Activated naive CD8-positive, alpha-beta T cell treated with anti-CD3 and anti-CD28 coated beads, Interleukin-2, amount 10 ng/mL, durations not matched to agents 7 days and 5 days (primary cell): ENCODE results near the gene MKI67. TPM values are rescaled to one million over a fixed set of nuclear protein-coding genes. Genes with fewer than 3 reads are reported as not detected.

Experiments
- ATAC-seq: fragments of 150-1000 bp; cut with Tn5 transposase; one replicate; pipeline ENCODE4 v1.10.0; 2021; ENCODE audit warnings: low read depth, moderate library complexity
- POLR2A ChIA-PET: fragments of 350-600 bp; sonication (Branson Sonifier 250); formaldehyde crosslinking; loops from one replicate; lab custom pipeline; 2021; ENCODE audit warnings: antibody characterized with exemption; lab: Charles Lee
- DNase-seq: peaks from one replicate; pipeline ENCODE4 v3.0.0; 2021
- H3K27ac Mint-ChIP-seq: one replicate; pipeline ENCODE4 v1.8.0; 2022; ENCODE audit warnings: mild to moderate bottlenecking, mixed read lengths
- H3K27me3 Mint-ChIP-seq: one replicate; pipeline ENCODE4 v1.8.0; 2022; ENCODE audit warnings: mild to moderate bottlenecking, moderate library complexity, mixed read lengths
- H3K36me3 Mint-ChIP-seq: one replicate; pipeline ENCODE4 v1.8.0; 2021; ENCODE audit warnings: mild to moderate bottlenecking, mixed read lengths
- H3K4me1 Mint-ChIP-seq: one replicate; pipeline ENCODE4 v1.8.0; 2021; ENCODE audit warnings: mixed read lengths
- H3K4me3 Mint-ChIP-seq: one replicate; pipeline ENCODE4 v1.8.0; 2022; ENCODE audit warnings: mild to moderate bottlenecking, moderate library complexity, mixed read lengths
- H3K9me3 Mint-ChIP-seq: one replicate; pipeline ENCODE4 v1.8.0; 2021; ENCODE audit warnings: mixed read lengths
- total RNA-seq, 2 experiments: library from RNA; stranded (reverse); gene quantifications; one replicate each; pipeline ENCODE4 v1.2.3, GENCODE V29; 2021

The MKI67 gene
- total RNA-seq, 2 experiments from 2014 or later: 256 to 280 TPM

GRCh38 chr10:128113026-128113425 is 13.2 kb downstream of the MKI67 start:
- Mint-ChIP-seq H3K4me1 (peaks cover 15% of the 10 kb centered on the region), H3K9me3 (no peaks in the 10 kb centered on the region), H3K36me3 (peaks cover 64% of the 10 kb centered on the region), H3K4me3 (no peak overlapping the region), H3K27ac (no peak overlapping the region), H3K27me3 (no peaks in the 10 kb centered on the region)
- POLR2A ChIA-PET: interaction anchor here (1.6 to 6.4 kb wide), 2 partner anchors 10 to 13 kb away, joined by 5 to 28 read pairs; partner anchors contain the start of gene MKI67
- DNase-seq (no peak), ATAC-seq (no peak)

- Mint-ChIP-seq H3K4me3 (no peak overlapping the region), H3K9me3 (no peaks in the 10 kb centered on the region), H3K4me1 (peaks cover 15% of the 10 kb centered on the region), H3K36me3 (peaks cover 56% of the 10 kb centered on the region), H3K27ac (no peak overlapping the region), H3K27me3 (no peaks in the 10 kb centered on the region)
- ATAC-seq (no peak), DNase-seq (no peak)
- POLR2A ChIA-PET: interaction anchor here (1.2 to 6.4 kb wide), 3 partner anchors 12 to 15 kb away, joined by 3 to 28 read pairs (median 7); partner anchors contain the start of gene MKI67
Measured at GRCh38 chr10:128111696-128112095, 14.5 kb downstream of the MKI67 start.

- POLR2A ChIA-PET: interaction anchor here (0.5 to 2.2 kb wide), 3 partner anchors 14 to 126 kb away, joined by 3 to 7 read pairs (median 3); partner anchors contain the start of gene MKI67
- DNase-seq (no peak), ATAC-seq (no peak)
- Mint-ChIP-seq H3K4me1 (peaks cover 11% of the 10 kb centered on the region), H3K27me3 (no peaks in the 10 kb centered on the region), H3K36me3 (peaks cover 43% of the 10 kb centered on the region), H3K27ac (no peak overlapping the region), H3K4me3 (no peak overlapping the region), H3K9me3 (no peaks in the 10 kb centered on the region)
Measured at GRCh38 chr10:128110339-128110738, 15.9 kb downstream of the MKI67 start.

GRCh38 chr10:128109707-128110106 is 16.5 kb downstream of the MKI67 start:
- Mint-ChIP-seq H3K4me3 (no peak overlapping the region), H3K4me1 (peaks cover 13% of the 10 kb centered on the region), H3K27ac (no peak overlapping the region), H3K27me3 (no peaks in the 10 kb centered on the region), H3K36me3 (peaks cover 41% of the 10 kb centered on the region), H3K9me3 (no peaks in the 10 kb centered on the region)
- POLR2A ChIA-PET: interaction anchor here (0.5 to 1.6 kb wide), 2 partner anchors 16 to 126 kb away, joined by 3 to 5 read pairs; partner anchors contain the start of gene MKI67
- no peak for DNase-seq
- no peak for ATAC-seq

GRCh38 chr10:128105383-128105782 is 20.8 kb downstream of the MKI67 start:
- no peaks in the 10 kb centered on the region for H3K9me3 Mint-ChIP-seq
- ATAC-seq (no peak), DNase-seq (no peak)
- peaks cover 28% of the 10 kb centered on the region for H3K36me3 Mint-ChIP-seq
- no peak overlapping the region for H3K27ac Mint-ChIP-seq
- H3K27me3 Mint-ChIP-seq: no peaks in the 10 kb centered on the region
- H3K4me3 Mint-ChIP-seq: no peak overlapping the region
- POLR2A ChIA-PET: interaction anchor here (1.2 to 3.3 kb wide), 2 partner anchors 11 to 20 kb away, joined by 4 to 11 read pairs; partner anchors contain the start of gene MKI67
- peaks cover 30% of the 10 kb centered on the region for H3K4me1 Mint-ChIP-seq

- DNase-seq (no peak), ATAC-seq (peak; percentile 56)
- Mint-ChIP-seq H3K36me3 (peaks cover 40% of the 10 kb centered on the region), H3K27ac (peak overlapping the region; percentile 73), H3K4me3 (no peak overlapping the region), H3K9me3 (no peaks in the 10 kb centered on the region), H3K27me3 (no peaks in the 10 kb centered on the region), H3K4me1 (peaks cover 39% of the 10 kb centered on the region)
- POLR2A ChIA-PET: interaction anchor here (0.5 to 1.8 kb wide), 8 partner anchors 11 to 56 kb away, joined by 3 to 6 read pairs (median 5); partner anchors contain the start of gene MKI67
Measured at GRCh38 chr10:128103229-128103714, 23.0 kb downstream of the MKI67 start.

GRCh38 chr10:128102480-128103228 is 23.6 kb downstream of the MKI67 start:
- no peaks in the 10 kb centered on the region for H3K27me3 Mint-ChIP-seq
- DNase-seq: no peak
- H3K27ac Mint-ChIP-seq: peak overlapping the region; percentile 73
- H3K36me3 Mint-ChIP-seq: peaks cover 47% of the 10 kb centered on the region
- POLR2A ChIA-PET: interaction anchor here (0.7 to 1.8 kb wide), 7 partner anchors 11 to 55 kb away, joined by 3 to 6 read pairs (median 5); partner anchors contain the start of gene MKI67
- ATAC-seq: no peak
- H3K9me3 Mint-ChIP-seq: no peaks in the 10 kb centered on the region
- H3K4me3 Mint-ChIP-seq: no peak overlapping the region
- peaks cover 45% of the 10 kb centered on the region for H3K4me1 Mint-ChIP-seq

- no peaks in the 10 kb centered on the region for H3K27me3 Mint-ChIP-seq
- no peak for DNase-seq
- H3K36me3 Mint-ChIP-seq: peaks cover 54% of the 10 kb centered on the region
- ATAC-seq: no peak
- H3K4me3 Mint-ChIP-seq: no peak overlapping the region
- no peaks in the 10 kb centered on the region for H3K9me3 Mint-ChIP-seq
- H3K27ac Mint-ChIP-seq: peak overlapping the region; percentile 9
- POLR2A ChIA-PET: interaction anchor here (1.8 kb wide), 1 partner anchor 24 kb away, joined by 6 read pairs; the partner anchor contains the start of gene MKI67
- peaks cover 53% of the 10 kb centered on the region for H3K4me1 Mint-ChIP-seq
Measured at GRCh38 chr10:128101901-128102300, 24.3 kb downstream of the MKI67 start.

- Mint-ChIP-seq H3K36me3 (peaks cover 64% of the 10 kb centered on the region), H3K9me3 (no peaks in the 10 kb centered on the region), H3K4me3 (no peak overlapping the region), H3K4me1 (peaks cover 69% of the 10 kb centered on the region), H3K27me3 (no peaks in the 10 kb centered on the region), H3K27ac (no peak overlapping the region)
- POLR2A ChIA-PET: interaction anchor here (2.0 kb wide), 1 partner anchor 26 kb away, joined by 6 read pairs; the partner anchor contains the start of gene MKI67
- no peak for DNase-seq
- no peak for ATAC-seq
Measured at GRCh38 chr10:128099901-128100300, 26.3 kb downstream of the MKI67 start.

GRCh38 chr10:128098631-128099030 is 27.6 kb downstream of the MKI67 start:
- POLR2A ChIA-PET: no interaction called here
- Mint-ChIP-seq H3K9me3 (no peaks in the 10 kb centered on the region), H3K27ac (peak overlapping the region; percentile 20), H3K4me3 (no peak overlapping the region), H3K27me3 (no peaks in the 10 kb centered on the region), H3K36me3 (peaks cover 63% of the 10 kb centered on the region), H3K4me1 (peaks cover 62% of the 10 kb centered on the region)
- no peak for ATAC-seq
- DNase-seq: no peak

GRCh38 chr10:128097783-128098182 is 28.4 kb downstream of the MKI67 start:
- peak overlapping the region; percentile 64 for H3K27ac Mint-ChIP-seq
- no peaks in the 10 kb centered on the region for H3K9me3 Mint-ChIP-seq
- no peak for ATAC-seq
- peaks cover 57% of the 10 kb centered on the region for H3K4me1 Mint-ChIP-seq
- H3K4me3 Mint-ChIP-seq: no peak overlapping the region
- POLR2A ChIA-PET: no interaction called here
- peaks cover 57% of the 10 kb centered on the region for H3K36me3 Mint-ChIP-seq
- H3K27me3 Mint-ChIP-seq: no peaks in the 10 kb centered on the region
- no peak for DNase-seq

- POLR2A ChIA-PET: interaction anchor here (1.0 to 2.4 kb wide), 6 partner anchors 10 to 48 kb away, joined by 3 to 14 read pairs (median 4); partner anchors contain the start of gene MKI67
- DNase-seq (no peak), ATAC-seq (no peak)
Measured at GRCh38 chr10:128096486-128097199, 29.6 kb downstream of the MKI67 start.

More at GRCh38 chr10:128096486-128097199, 29.6 kb downstream of the MKI67 start:
- H3K4me1 Mint-ChIP-seq: peaks cover 51% of the 10 kb centered on the region
- peaks cover 52% of the 10 kb centered on the region for H3K36me3 Mint-ChIP-seq
- peaks cover 1% of the 10 kb centered on the region for H3K27me3 Mint-ChIP-seq
- H3K4me3 Mint-ChIP-seq: peak overlapping the region; percentile 75
- H3K27ac Mint-ChIP-seq: peak overlapping the region; percentile 91
- no peaks in the 10 kb centered on the region for H3K9me3 Mint-ChIP-seq
